Measurements from ENCODE around the gene CPNE5. TPM values are rescaled to one million over a fixed set of nuclear protein-coding genes. Genes with fewer than 3 reads are reported as not detected.

The CPNE5 gene
- total RNA-seq, 1 experiment from 2014 or later = 0.44 TPM

DNA sequence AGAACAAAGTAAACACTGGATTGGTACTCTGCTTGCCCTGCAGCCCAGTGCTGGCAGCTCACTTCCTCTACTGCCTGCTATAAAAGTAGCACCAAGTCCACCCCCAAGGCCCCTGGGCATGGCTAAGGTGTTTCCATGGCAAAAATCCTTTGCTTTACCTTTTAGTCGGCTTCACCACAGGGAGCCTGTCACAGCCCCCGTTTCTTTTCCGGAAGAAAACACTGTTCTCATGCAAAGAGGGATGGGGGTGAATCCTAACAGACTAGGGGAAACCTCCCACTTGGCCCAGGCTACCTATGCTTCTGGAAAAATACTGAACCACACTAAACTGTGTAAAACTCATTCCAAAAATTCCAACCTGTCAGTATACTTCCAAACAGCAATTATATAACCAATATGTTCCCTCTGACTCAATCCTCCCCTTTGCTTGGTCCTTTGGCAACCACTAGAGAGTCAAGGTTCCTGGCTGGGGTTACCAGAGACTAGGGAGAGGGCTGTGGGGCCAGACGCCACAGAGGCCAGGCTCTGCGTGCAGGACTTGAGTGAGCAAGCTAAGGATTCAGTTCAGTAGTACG, 19.2 kb upstream of the CPNE5 start:
- in situ Hi-C loops (cut with HindIII; ENCODE audit: low pct_unique_long_range_greater_than_20kb, low sequenced_read_pairs) = no loop called here
- H3K36me3 ChIP-seq (ENCODE audit: control insufficient read depth, insufficient read depth, low read length) = peaks cover 11% of the 10 kb centered on the region
- peaks cover 9% of the 10 kb centered on the region for H3K4me1 ChIP-seq (ENCODE audit: control insufficient read depth, insufficient read depth, low read length)
- intact Hi-C loops (cut with micrococcal nuclease; ENCODE audit: unreplicated experiment) = no loop called here
- DNase-seq (ENCODE audit: low read depth, low spot score) = no peak
- no peaks in the 10 kb centered on the region for H3K9me3 ChIP-seq (ENCODE audit: control insufficient read depth, insufficient read depth, low read depth, low read length)
- TF ChIP-seq TCF7L2 (IDR thresholded peaks at IDR 0.05; ENCODE audit: low read depth, low read length) (peak; percentile 32), POLR2AphosphoS5 (IDR thresholded peaks at IDR 0.05; ENCODE audit: low read depth, low read length) (no peak; the same call in 1 of the 2 replicates)
- ChIA-PET CTCF (interaction anchor here (0.7 kb wide), 1 partner anchor 142 kb away, joined by 3 read pairs; no protein-coding TSS in a partner anchor), POLR2A (no interaction called here)
- H3K4me3 ChIP-seq (ENCODE audit: low read depth in 2 of 2, low read length in 2 of 2) = no peak overlapping the region
- H3K27me3 ChIP-seq (ENCODE audit: control insufficient read depth, insufficient read depth, low read length) = no peaks in the 10 kb centered on the region
- BruUV-seq (replicated peaks) = no TSS peak
- peak overlapping the region; percentile 67 for H3K27ac ChIP-seq (ENCODE audit: low read length)
- peak; percentile 93 for ATAC-seq

DNA sequence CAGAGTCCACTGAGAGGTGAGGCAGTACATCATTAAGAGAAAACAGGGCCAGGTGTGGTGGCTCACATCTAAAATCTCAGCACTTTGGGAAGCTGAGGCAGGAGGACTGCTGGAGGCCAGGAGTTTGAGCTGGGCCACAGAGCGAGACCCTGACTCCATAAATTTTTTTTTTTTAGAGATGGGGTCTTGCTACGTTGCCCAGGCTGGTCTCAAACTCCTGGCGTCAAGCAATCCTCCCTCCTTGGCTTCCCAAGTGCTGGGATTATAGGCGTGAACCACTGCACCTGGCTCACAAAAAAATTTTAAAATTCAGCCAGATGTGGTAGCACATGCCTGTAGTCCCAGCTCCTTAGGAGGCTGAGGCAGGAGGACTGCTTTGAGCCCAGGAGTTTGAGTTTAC, 18.1 kb upstream of the CPNE5 start:
- in situ Hi-C loops (cut with HindIII; ENCODE audit: low pct_unique_long_range_greater_than_20kb, low sequenced_read_pairs) (no loop called here), intact Hi-C loops (cut with micrococcal nuclease; ENCODE audit: unreplicated experiment) (no loop called here)
- Histone ChIP-seq H3K9me3 (ENCODE audit: control insufficient read depth, insufficient read depth, low read depth, low read length) (no peaks in the 10 kb centered on the region), H3K36me3 (ENCODE audit: control insufficient read depth, insufficient read depth, low read length) (peaks cover 11% of the 10 kb centered on the region), H3K27me3 (ENCODE audit: control insufficient read depth, insufficient read depth, low read length) (no peaks in the 10 kb centered on the region), H3K27ac (ENCODE audit: low read length) (peak overlapping the region; percentile 67), H3K4me3 (ENCODE audit: low read depth in 2 of 2, low read length in 2 of 2) (no peak overlapping the region), H3K4me1 (ENCODE audit: control insufficient read depth, insufficient read depth, low read length) (peaks cover 9% of the 10 kb centered on the region)
- no peak for TF ChIP-seq TCF7L2 (IDR thresholded peaks at IDR 0.05; ENCODE audit: low read depth, low read length)
- no peak for TF ChIP-seq SIN3A (IDR thresholded peaks at IDR 0.05; ENCODE audit: borderline replicate concordance, insufficient read depth, low read depth, low read length)
- TF ChIP-seq, protein P1, sequence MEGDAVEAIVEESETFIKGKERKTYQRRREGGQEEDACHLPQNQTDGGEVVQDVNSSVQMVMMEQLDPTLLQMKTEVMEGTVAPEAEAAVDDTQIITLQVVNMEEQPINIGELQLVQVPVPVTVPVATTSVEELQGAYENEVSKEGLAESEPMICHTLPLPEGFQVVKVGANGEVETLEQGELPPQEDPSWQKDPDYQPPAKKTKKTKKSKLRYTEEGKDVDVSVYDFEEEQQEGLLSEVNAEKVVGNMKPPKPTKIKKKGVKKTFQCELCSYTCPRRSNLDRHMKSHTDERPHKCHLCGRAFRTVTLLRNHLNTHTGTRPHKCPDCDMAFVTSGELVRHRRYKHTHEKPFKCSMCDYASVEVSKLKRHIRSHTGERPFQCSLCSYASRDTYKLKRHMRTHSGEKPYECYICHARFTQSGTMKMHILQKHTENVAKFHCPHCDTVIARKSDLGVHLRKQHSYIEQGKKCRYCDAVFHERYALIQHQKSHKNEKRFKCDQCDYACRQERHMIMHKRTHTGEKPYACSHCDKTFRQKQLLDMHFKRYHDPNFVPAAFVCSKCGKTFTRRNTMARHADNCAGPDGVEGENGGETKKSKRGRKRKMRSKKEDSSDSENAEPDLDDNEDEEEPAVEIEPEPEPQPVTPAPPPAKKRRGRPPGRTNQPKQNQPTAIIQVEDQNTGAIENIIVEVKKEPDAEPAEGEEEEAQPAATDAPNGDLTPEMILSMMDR (IDR thresholded peaks at IDR 0.05) = no peak
- TF ChIP-seq, protein P2, sequence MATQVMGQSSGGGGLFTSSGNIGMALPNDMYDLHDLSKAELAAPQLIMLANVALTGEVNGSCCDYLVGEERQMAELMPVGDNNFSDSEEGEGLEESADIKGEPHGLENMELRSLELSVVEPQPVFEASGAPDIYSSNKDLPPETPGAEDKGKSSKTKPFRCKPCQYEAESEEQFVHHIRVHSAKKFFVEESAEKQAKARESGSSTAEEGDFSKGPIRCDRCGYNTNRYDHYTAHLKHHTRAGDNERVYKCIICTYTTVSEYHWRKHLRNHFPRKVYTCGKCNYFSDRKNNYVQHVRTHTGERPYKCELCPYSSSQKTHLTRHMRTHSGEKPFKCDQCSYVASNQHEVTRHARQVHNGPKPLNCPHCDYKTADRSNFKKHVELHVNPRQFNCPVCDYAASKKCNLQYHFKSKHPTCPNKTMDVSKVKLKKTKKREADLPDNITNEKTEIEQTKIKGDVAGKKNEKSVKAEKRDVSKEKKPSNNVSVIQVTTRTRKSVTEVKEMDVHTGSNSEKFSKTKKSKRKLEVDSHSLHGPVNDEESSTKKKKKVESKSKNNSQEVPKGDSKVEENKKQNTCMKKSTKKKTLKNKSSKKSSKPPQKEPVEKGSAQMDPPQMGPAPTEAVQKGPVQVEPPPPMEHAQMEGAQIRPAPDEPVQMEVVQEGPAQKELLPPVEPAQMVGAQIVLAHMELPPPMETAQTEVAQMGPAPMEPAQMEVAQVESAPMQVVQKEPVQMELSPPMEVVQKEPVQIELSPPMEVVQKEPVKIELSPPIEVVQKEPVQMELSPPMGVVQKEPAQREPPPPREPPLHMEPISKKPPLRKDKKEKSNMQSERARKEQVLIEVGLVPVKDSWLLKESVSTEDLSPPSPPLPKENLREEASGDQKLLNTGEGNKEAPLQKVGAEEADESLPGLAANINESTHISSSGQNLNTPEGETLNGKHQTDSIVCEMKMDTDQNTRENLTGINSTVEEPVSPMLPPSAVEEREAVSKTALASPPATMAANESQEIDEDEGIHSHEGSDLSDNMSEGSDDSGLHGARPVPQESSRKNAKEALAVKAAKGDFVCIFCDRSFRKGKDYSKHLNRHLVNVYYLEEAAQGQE (IDR thresholded peaks at IDR 0.05; ENCODE audit: insufficient read depth in 1 of 2, low read depth in 2 of 2, low read length in 1 of 2) = no peak
- no peak for TF ChIP-seq POLR2AphosphoS5 (IDR thresholded peaks at IDR 0.05; ENCODE audit: low read depth, low read length)
- no peak for ATAC-seq
- BruUV-seq (replicated peaks) = no TSS peak
- ChIA-PET CTCF (interaction anchor here (0.7 kb wide), 1 partner anchor 73 kb away, joined by 3 read pairs; no protein-coding TSS in a partner anchor), POLR2A (no interaction called here)
- DNase-seq (ENCODE audit: low read depth, low spot score) = no peak

DNA sequence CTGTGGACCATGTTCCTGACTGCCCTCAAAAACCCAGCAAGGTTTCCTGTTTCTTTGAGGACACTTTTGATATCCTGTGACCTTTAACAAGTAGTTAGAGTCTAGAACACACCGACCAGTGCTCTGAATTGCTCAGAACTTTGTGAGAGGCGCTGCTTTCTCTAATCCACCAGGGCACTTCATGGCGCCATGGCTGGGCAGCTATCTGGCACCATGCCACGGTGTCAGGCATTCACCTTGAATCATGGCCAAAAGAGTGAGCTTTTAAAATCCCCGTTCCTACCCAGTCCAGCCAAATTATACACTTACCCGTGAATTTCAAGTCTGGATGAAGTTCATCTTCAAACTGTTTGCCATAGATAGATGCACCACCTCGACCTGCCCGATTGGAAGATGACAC, 17.0 kb upstream of the CPNE5 start:
- ChIA-PET POLR2A (no interaction called here), CTCF (no interaction called here)
- Histone ChIP-seq H3K36me3 (ENCODE audit: control insufficient read depth, insufficient read depth, low read length) (peaks cover 11% of the 10 kb centered on the region), H3K4me3 (ENCODE audit: low read depth in 2 of 2, low read length in 2 of 2) (no peak overlapping the region), H3K27ac (ENCODE audit: low read length) (peak overlapping the region; percentile 67; the same call in 1 of the 2 replicates), H3K4me1 (ENCODE audit: control insufficient read depth, insufficient read depth, low read length) (peaks cover 9% of the 10 kb centered on the region), H3K27me3 (ENCODE audit: control insufficient read depth, insufficient read depth, low read length) (no peaks in the 10 kb centered on the region), H3K9me3 (ENCODE audit: control insufficient read depth, insufficient read depth, low read depth, low read length) (no peaks in the 10 kb centered on the region)
- intact Hi-C loops (cut with micrococcal nuclease; ENCODE audit: unreplicated experiment) = no loop called here
- ATAC-seq = no peak
- DNase-seq (ENCODE audit: low read depth, low spot score) = no peak
- in situ Hi-C loops (cut with HindIII; ENCODE audit: low pct_unique_long_range_greater_than_20kb, low sequenced_read_pairs) = no loop called here
- TF ChIP-seq, protein P1 (IDR thresholded peaks at IDR 0.05) = no peak
- TF ChIP-seq SIN3A (IDR thresholded peaks at IDR 0.05; ENCODE audit: borderline replicate concordance, insufficient read depth, low read depth, low read length) (no peak), TCF7L2 (IDR thresholded peaks at IDR 0.05; ENCODE audit: low read depth, low read length) (no peak), POLR2AphosphoS5 (IDR thresholded peaks at IDR 0.05; ENCODE audit: low read depth, low read length) (no peak)
- TF ChIP-seq, protein P2 (IDR thresholded peaks at IDR 0.05; ENCODE audit: insufficient read depth in 1 of 2, low read depth in 2 of 2, low read length in 1 of 2) = no peak
- no TSS peak for BruUV-seq (replicated peaks)

All from Panc1 (cell line).